Stomach (tissue), 4 donors: ENCODE measurements around the gene CTDP1.

Experiments
- CTCF ChIP-seq, 7 experiments: fragments of 450-650 bp in 4 of 7; fragments of 200-600 bp in 3 of 7; sonication (generic) in 3 of 7; IDR thresholded peaks; one replicate each; pipeline ENCODE4 v1.5.1; 2016 to 2019; ENCODE audit warnings: antibody characterized with exemption in 7 of 7, control low read depth in 2 of 7, mild to moderate bottlenecking in 1 of 7
- EP300 ChIP-seq: sonication (generic); formaldehyde crosslinking; IDR thresholded peaks from one replicate; pipeline ENCODE4 v1.6.1; 2017; ENCODE audit warnings: antibody characterized with exemption
- POLR2A ChIP-seq, 4 donors: fragments of 450-650 bp; IDR thresholded peaks; one replicate each; pipeline ENCODE4 v1.6.1; 2016; ENCODE audit warnings: antibody characterized with exemption in 4 of 4, control low read depth in 2 of 4, mild to moderate bottlenecking in 1 of 4, moderate library complexity in 1 of 4

- TF ChIP-seq POLR2A (IDR thresholded peaks at IDR 0.05) (no peak), EP300 (no peak), CTCF (IDR thresholded peaks at IDR 0.05) (no peak)
Observed at GRCh38 chr18:79792988-79793355, 113.4 kb downstream of the CTDP1 start.
